Stimulated activated CD4-positive, alpha-beta T cell treated with anti-CD3 and anti-CD28 coated beads, Interleukin-4, amount 100 ng/mL, for 48 hours (primary cell): ENCODE results near the gene FUT3.

Source experiments
- DNase-seq, 2 donors: peaks; one replicate each; pipeline ENCODE4 v3.0.0-alpha.2; 2020; ENCODE audit warnings: low read depth in 2 of 2

FUT3 gene

GRCh38 chr19:5823579-5824281 is 27.5 kb downstream of the FUT3 start:
- no peak for DNase-seq

GRCh38 chr19:5822181-5822844 is 28.9 kb downstream of the FUT3 start:
- no peak for DNase-seq

GRCh38 chr19:5821521-5822180 is 29.6 kb downstream of the FUT3 start:
- no peak for DNase-seq

- DNase-seq: no peak
Observed at GRCh38 chr19:5820785-5821184, 30.5 kb downstream of the FUT3 start.

GRCh38 chr19:5818594-5818993 is 32.7 kb downstream of the FUT3 start:
- no peak for DNase-seq

- no peak for DNase-seq
Observed at GRCh38 chr19:5817218-5817617, 34.0 kb downstream of the FUT3 start.

GRCh38 chr19:5814852-5815246 is 36.4 kb downstream of the FUT3 start:
- DNase-seq: no peak

- DNase-seq: no peak
Observed at GRCh38 chr19:5814123-5814851, 37.0 kb downstream of the FUT3 start.

GRCh38 chr19:5811117-5811516 is 40.1 kb downstream of the FUT3 start:
- no peak for DNase-seq

GRCh38 chr19:5809469-5809868 is 41.8 kb downstream of the FUT3 start:
- DNase-seq: no peak

GRCh38 chr19:5809053-5809452 is 42.2 kb downstream of the FUT3 start:
- no peak for DNase-seq

GRCh38 chr19:5808120-5808816 is 43.0 kb downstream of the FUT3 start:
- DNase-seq: no peak

- DNase-seq: no peak
Observed at GRCh38 chr19:5806905-5807304, 44.3 kb downstream of the FUT3 start.

GRCh38 chr19:5806133-5806489 is 45.1 kb downstream of the FUT3 start:
- no peak for DNase-seq

- DNase-seq: peak; percentile 44 to 54
Observed at GRCh38 chr19:5805462-5806132, 45.7 kb downstream of the FUT3 start.

GRCh38 chr19:5804516-5805461 is 46.5 kb downstream of the FUT3 start, which contains the start of gene NRTN:
Gene NRTN, plus strand, starts transcription at chr19:5805067. Its CDS starts 19,099 bp downstream, at chr19:5824166.
- no peak for DNase-seq

- peak; percentile 92 to 95 for DNase-seq
Observed at GRCh38 chr19:5803752-5804515, 47.3 kb downstream of the FUT3 start.

- no peak for DNase-seq
Observed at GRCh38 chr19:5803441-5803751, 47.9 kb downstream of the FUT3 start.
